HEK293 (cell line): ENCODE results near the gene OPCML.

Experiments used
- CTCF ChIA-PET: fragments of 350-600 bp; formaldehyde crosslinking; extraction: SDS; loops from one replicate; lab custom pipeline; 2021; ENCODE audit warnings: antibody characterized with exemption; lab: Yijun Ruan, JAX
- POLR2A ChIA-PET: fragments of 300-600 bp; formaldehyde crosslinking; extraction: SDS; loops from one replicate; lab custom pipeline; 2020; ENCODE audit warnings: antibody characterized with exemption, inconsistent platforms; lab: Yijun Ruan, JAX
- H3K27ac ChIP-seq: fragments of 200-500 bp; sonication (Bioruptor generic); 2 replicates; pipeline ENCODE4 v1.5.1; 2014; ENCODE audit warnings: low read depth, low read length, control low read depth, inconsistent platforms; ENCODE audit errors: extremely low read depth
- H3K36me3 ChIP-seq, 2 experiments: fragments of 200-500 bp in 1 of 2; sonication (Bioruptor generic) in 1 of 2; 1 replicate in 1 of 2; 2 replicates in 1 of 2; pipeline ENCODE4 v1.5.1; 2014 to 2017; ENCODE audit warnings: inconsistent platforms in 2 of 2, low read length in 2 of 2; ENCODE audit not compliant: control insufficient read depth in 2 of 2, insufficient read depth in 1 of 2
- H3K4me1 ChIP-seq: fragments of 200-500 bp; sonication (Bioruptor generic); 2 replicates; pipeline ENCODE4 v1.5.1; 2014; ENCODE audit warnings: mild to moderate bottlenecking, low read length, inconsistent platforms; ENCODE audit not compliant: control insufficient read depth, insufficient read depth
- H3K4me3 ChIP-seq: 2 replicates; pipeline ENCODE4 v1.5.1; 2011; ENCODE audit warnings: low read depth, mild to moderate bottlenecking, control low read depth, low read length, moderate library complexity
- H3K9me3 ChIP-seq: fragments of 200-500 bp; sonication (Bioruptor generic); 2 replicates; pipeline ENCODE4 v1.5.1; 2014; ENCODE audit warnings: low read depth, low read length, inconsistent platforms; ENCODE audit not compliant: control insufficient read depth, insufficient read depth
- RBAK ChIP-seq: fragments of 450-650 bp; formaldehyde crosslinking; IDR thresholded peaks from 2 replicates; pipeline ENCODE4 v1.5.1; 2016; ENCODE audit warnings: missing biosample characterization, missing genetic modification characterization
- SCRT1 ChIP-seq: fragments of 450-650 bp; formaldehyde crosslinking; IDR thresholded peaks from 2 replicates; pipeline ENCODE4 v1.5.1; 2016; ENCODE audit warnings: missing biosample characterization, missing genetic modification characterization, borderline replicate concordance
- TCF7L2 ChIP-seq: IDR thresholded peaks from 2 replicates; pipeline ENCODE4 v1.6.1; 2011; ENCODE audit warnings: low read depth, mild to moderate bottlenecking, inconsistent platforms, low read length, moderate library complexity, borderline replicate concordance
- TRIM28 ChIP-seq: IDR thresholded peaks from 2 replicates; pipeline ENCODE4 v1.6.1; 2011; ENCODE audit warnings: low read length, control low read depth, borderline replicate concordance
- ZBTB17 ChIP-seq: fragments of 450-650 bp; formaldehyde crosslinking; IDR thresholded peaks from 2 replicates; pipeline ENCODE4 v1.5.1; 2016; ENCODE audit warnings: missing biosample characterization, missing genetic modification characterization
- ZBTB48 ChIP-seq: fragments of 450-650 bp; formaldehyde crosslinking; IDR thresholded peaks from 2 replicates; pipeline ENCODE4 v1.5.1; 2016; ENCODE audit warnings: missing biosample characterization, missing genetic modification characterization
- ZFP37 ChIP-seq: fragments of 450-650 bp; formaldehyde crosslinking; IDR thresholded peaks from 2 replicates; pipeline ENCODE4 v1.5.1; 2016; ENCODE audit warnings: missing biosample characterization, missing genetic modification characterization
- ZIC2 ChIP-seq: fragments of 450-650 bp; formaldehyde crosslinking; IDR thresholded peaks from 2 replicates; pipeline ENCODE4 v1.5.1; 2016; ENCODE audit warnings: missing biosample characterization, missing genetic modification characterization
- ZNF16 ChIP-seq: fragments of 450-650 bp; formaldehyde crosslinking; IDR thresholded peaks from 2 replicates; pipeline ENCODE4 v1.5.1; 2016; ENCODE audit warnings: low read depth, missing biosample characterization, missing genetic modification characterization
- ZNF202 ChIP-seq: fragments of 450-650 bp; formaldehyde crosslinking; IDR thresholded peaks from 2 replicates; pipeline ENCODE4 v1.5.1; 2016; ENCODE audit warnings: missing biosample characterization, missing genetic modification characterization, borderline replicate concordance
- ZNF239 ChIP-seq: fragments of 450-650 bp; formaldehyde crosslinking; IDR thresholded peaks from 2 replicates; pipeline ENCODE4 v1.5.1; 2016; ENCODE audit warnings: missing biosample characterization, missing genetic modification characterization
- ZNF302 ChIP-seq: fragments of 450-650 bp; formaldehyde crosslinking; IDR thresholded peaks from 2 replicates; pipeline ENCODE4 v1.5.1; 2016; ENCODE audit warnings: missing biosample characterization, missing genetic modification characterization, low read depth
- ZNF404 ChIP-seq: fragments of 450-650 bp; formaldehyde crosslinking; IDR thresholded peaks from 2 replicates; pipeline ENCODE4 v1.5.1; 2017; ENCODE audit warnings: missing biosample characterization, missing genetic modification characterization
- ZNF433 ChIP-seq: fragments of 450-650 bp; formaldehyde crosslinking; IDR thresholded peaks from 2 replicates; pipeline ENCODE4 v1.5.1; 2016; ENCODE audit warnings: missing biosample characterization, missing genetic modification characterization, low read depth
- ZNF48 ChIP-seq: fragments of 450-650 bp; formaldehyde crosslinking; IDR thresholded peaks from 2 replicates; pipeline ENCODE4 v1.5.1; 2016; ENCODE audit warnings: missing biosample characterization, missing genetic modification characterization
- ZNF555 ChIP-seq: fragments of 450-650 bp; formaldehyde crosslinking; conservative IDR thresholded peaks from 2 replicates; pipeline ENCODE4 v1.5.1; 2017; ENCODE audit warnings: missing biosample characterization, mild to moderate bottlenecking, missing genetic modification characterization, inconsistent platforms
- ZNF585B ChIP-seq: fragments of 450-650 bp; formaldehyde crosslinking; IDR thresholded peaks from 2 replicates; pipeline ENCODE4 v1.5.1; 2016; ENCODE audit warnings: missing biosample characterization, missing genetic modification characterization
- ZNF626 ChIP-seq: fragments of 450-650 bp; sonication (Bioruptor Pico); formaldehyde crosslinking; IDR thresholded peaks from 2 replicates; pipeline ENCODE4 v1.5.1; 2018; ENCODE audit warnings: missing biosample characterization, missing genetic modification characterization, inconsistent platforms
- ZNF654 ChIP-seq: fragments of 450-650 bp; formaldehyde crosslinking; IDR thresholded peaks from 2 replicates; pipeline ENCODE4 v1.5.1; 2016; ENCODE audit warnings: low read depth, missing biosample characterization, missing genetic modification characterization
- TF ChIP-seq, protein P1 (sequence below): fragments of 450-650 bp; formaldehyde crosslinking; IDR thresholded peaks from 2 replicates; pipeline ENCODE4 v1.5.1; 2016; ENCODE audit warnings: missing biosample characterization, missing genetic modification characterization
- TF ChIP-seq, protein P2 (sequence below): fragments of 450-650 bp; formaldehyde crosslinking; IDR thresholded peaks from 2 replicates; pipeline ENCODE4 v1.5.1; 2016; ENCODE audit warnings: missing biosample characterization, missing genetic modification characterization
- TF ChIP-seq, protein P3 (sequence below): fragments of 450-650 bp; formaldehyde crosslinking; IDR thresholded peaks from 2 replicates; pipeline ENCODE4 v1.5.1; 2016; ENCODE audit warnings: missing biosample characterization, missing genetic modification characterization

The OPCML gene

GRCh38 chr11:132846075-132846474 is 686.2 kb downstream of the OPCML start (continued):
- TF ChIP-seq, protein P1, sequence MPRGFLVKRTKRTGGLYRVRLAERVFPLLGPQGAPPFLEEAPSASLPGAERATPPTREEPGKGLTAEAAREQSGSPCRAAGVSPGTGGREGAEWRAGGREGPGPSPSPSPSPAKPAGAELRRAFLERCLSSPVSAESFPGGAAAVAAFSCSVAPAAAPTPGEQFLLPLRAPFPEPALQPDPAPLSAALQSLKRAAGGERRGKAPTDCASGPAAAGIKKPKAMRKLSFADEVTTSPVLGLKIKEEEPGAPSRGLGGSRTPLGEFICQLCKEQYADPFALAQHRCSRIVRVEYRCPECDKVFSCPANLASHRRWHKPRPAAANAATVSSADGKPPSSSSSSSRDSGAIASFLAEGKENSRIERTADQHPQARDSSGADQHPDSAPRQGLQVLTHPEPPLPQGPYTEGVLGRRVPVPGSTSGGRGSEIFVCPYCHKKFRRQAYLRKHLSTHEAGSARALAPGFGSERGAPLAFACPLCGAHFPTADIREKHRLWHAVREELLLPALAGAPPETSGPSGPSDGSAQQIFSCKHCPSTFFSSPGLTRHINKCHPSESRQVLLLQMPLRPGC (tag by site-specific recombination), result no peak

- ChIA-PET CTCF (interaction anchor here (0.6 to 1.2 kb wide), 10 partner anchors 12 to 284 kb away, joined by 3 to 8 read pairs (median 4); no protein-coding TSS in a partner anchor), POLR2A (no interaction called here)
- Histone ChIP-seq H3K27ac (no peak overlapping the region), H3K9me3 (no peaks in the 10 kb centered on the region), H3K4me1 (no peaks in the 10 kb centered on the region), H3K36me3 (no peaks in the 10 kb centered on the region), H3K4me3 (no peak overlapping the region)
- TF ChIP-seq ZIC2 (tag by site-specific recombination) (no peak), ZNF585B (tag by site-specific recombination) (no peak), ZNF555 (no peak), ZNF48 (no peak), ZNF404 (tag by site-specific recombination) (no peak)
- TF ChIP-seq, protein P2, sequence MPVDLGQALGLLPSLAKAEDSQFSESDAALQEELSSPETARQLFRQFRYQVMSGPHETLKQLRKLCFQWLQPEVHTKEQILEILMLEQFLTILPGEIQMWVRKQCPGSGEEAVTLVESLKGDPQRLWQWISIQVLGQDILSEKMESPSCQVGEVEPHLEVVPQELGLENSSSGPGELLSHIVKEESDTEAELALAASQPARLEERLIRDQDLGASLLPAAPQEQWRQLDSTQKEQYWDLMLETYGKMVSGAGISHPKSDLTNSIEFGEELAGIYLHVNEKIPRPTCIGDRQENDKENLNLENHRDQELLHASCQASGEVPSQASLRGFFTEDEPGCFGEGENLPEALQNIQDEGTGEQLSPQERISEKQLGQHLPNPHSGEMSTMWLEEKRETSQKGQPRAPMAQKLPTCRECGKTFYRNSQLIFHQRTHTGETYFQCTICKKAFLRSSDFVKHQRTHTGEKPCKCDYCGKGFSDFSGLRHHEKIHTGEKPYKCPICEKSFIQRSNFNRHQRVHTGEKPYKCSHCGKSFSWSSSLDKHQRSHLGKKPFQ, result no peak
- TF ChIP-seq, all 188 proteins: peak for 0
These were observed 687.2 kb downstream of the OPCML start for GRCh38 chr11:132844956-132845696.

DNA sequence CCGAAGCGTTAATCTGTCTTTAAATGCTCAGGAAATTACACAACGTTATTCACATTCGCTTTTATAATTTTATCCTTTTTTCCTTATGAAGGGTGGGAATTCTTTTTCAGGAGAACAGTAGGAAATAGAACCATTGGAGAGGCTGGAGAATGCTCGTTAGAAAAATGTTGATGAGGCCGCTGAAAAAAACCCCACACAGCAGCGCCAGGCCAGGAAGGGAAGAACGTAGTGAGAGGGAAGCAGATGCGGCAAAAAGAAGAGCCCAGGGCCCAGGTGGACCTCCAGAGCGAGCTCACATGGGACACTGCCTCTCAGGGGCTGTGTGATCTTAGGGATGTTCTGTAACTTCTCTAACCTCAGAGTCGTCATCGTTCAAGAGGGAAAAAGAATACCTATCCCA is 691.6 kb downstream of the OPCML start:
- POLR2A ChIA-PET, result no interaction called here
- Histone ChIP-seq H3K9me3 (no peaks in the 10 kb centered on the region), H3K4me1 (no peaks in the 10 kb centered on the region), H3K4me3 (no peak overlapping the region), H3K27ac (no peak overlapping the region), H3K36me3 (no peaks in the 10 kb centered on the region)
- TF ChIP-seq ZFP37 (tag by site-specific recombination) (no peak), ZNF302 (tag by site-specific recombination) (no peak), ZNF626 (tag by site-specific recombination) (no peak), RBAK (tag by site-specific recombination) (no peak)
- CTCF ChIA-PET, result interaction anchor here (0.7 kb wide), 1 partner anchor 78 kb away, joined by 3 read pairs; no protein-coding TSS in a partner anchor

DNA sequence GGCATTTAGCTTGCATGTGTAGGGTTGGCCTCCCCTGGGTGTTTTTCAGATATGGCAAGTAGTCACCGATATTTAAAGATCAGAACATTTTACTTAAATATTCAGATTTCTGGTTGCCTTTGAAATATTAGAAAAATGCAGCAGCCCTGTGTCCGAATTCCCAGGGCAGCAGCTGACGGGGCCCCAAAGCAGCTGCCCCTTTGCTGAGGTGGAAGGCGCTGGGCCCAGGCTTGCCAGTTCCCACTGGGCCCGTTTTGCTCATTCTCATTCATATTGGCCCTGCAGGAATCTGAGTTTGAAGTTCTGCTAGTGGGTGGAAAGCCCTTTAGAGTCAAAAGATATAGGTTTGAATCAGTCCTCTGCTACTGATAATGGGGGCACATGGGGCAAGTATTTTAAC is 692.1 kb downstream of the OPCML start:
- Histone ChIP-seq H3K36me3 (no peaks in the 10 kb centered on the region), H3K4me1 (no peaks in the 10 kb centered on the region)
- POLR2A ChIA-PET, result no interaction called here
- TF ChIP-seq TCF7L2 (no peak), ZNF654 (tag by site-specific recombination) (no peak), ZBTB17 (no peak), ZNF239 (tag by site-specific recombination) (no peak), SCRT1 (tag by site-specific recombination) (no peak), ZNF433 (tag by site-specific recombination) (no peak), ZNF202 (tag by site-specific recombination) (no peak), ZNF16 (no peak), TRIM28 (no peak), ZBTB48 (tag by site-specific recombination) (no peak)
- TF ChIP-seq, protein P3, sequence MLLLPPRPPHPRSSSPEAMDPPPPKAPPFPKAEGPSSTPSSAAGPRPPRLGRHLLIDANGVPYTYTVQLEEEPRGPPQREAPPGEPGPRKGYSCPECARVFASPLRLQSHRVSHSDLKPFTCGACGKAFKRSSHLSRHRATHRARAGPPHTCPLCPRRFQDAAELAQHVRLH (tag by site-specific recombination), result no peak
- TF ChIP-seq, protein P2, result no peak
- TF ChIP-seq, all 188 proteins: peak for 0
- CTCF ChIA-PET, result interaction anchor here (0.7 kb wide), 1 partner anchor 79 kb away, joined by 3 read pairs; no protein-coding TSS in a partner anchor
- no peak overlapping the region for H3K27ac ChIP-seq
- no peak overlapping the region for H3K4me3 ChIP-seq
- H3K9me3 ChIP-seq, result no peaks in the 10 kb centered on the region
